Lung (tissue), 12 donors: Measurements from ENCODE around the gene CLDN19. TPM values are rescaled to one million over a fixed set of nuclear protein-coding genes. Genes with fewer than 3 reads are reported as not detected.

Experiments
- ATAC-seq: fragments of 200-7000 bp; cut with Tn5 transposase; one replicate; pipeline ENCODE4 v1.9.1; 2020; ENCODE audit warnings: moderate number of reproducible peaks; ENCODE audit not compliant: insufficient read depth, low FRiP score
- DNase-seq, 3 donors: peaks; one replicate each; pipeline ENCODE4 v3.0.0-alpha.2; 2013 to 2017
- H3K27ac ChIP-seq, 2 donors: one replicate each; pipeline ENCODE4 v1.5.1; 2013; ENCODE audit warnings: mild to moderate bottlenecking in 2 of 2, moderate library complexity in 2 of 2, control low read depth in 1 of 2, inconsistent platforms in 1 of 2, low read depth in 1 of 2, low read length in 1 of 2
- H3K27me3 ChIP-seq, 3 donors: one replicate each; pipeline ENCODE4 v1.5.1; 2013; ENCODE audit warnings: low read length in 2 of 3; ENCODE audit not compliant: control insufficient read depth in 3 of 3, insufficient read depth in 3 of 3
- H3K36me3 ChIP-seq, 4 donors: one replicate each; pipeline ENCODE4 v1.5.1; 2013; ENCODE audit warnings: low read length in 4 of 4, mild to moderate bottlenecking in 1 of 4, moderate library complexity in 1 of 4; ENCODE audit not compliant: control insufficient read depth in 4 of 4, insufficient read depth in 4 of 4
- H3K4me1 ChIP-seq, 5 donors: one replicate each; pipeline ENCODE4 v1.5.1; 2013; ENCODE audit warnings: low read length in 5 of 5, mild to moderate bottlenecking in 2 of 5, moderate library complexity in 1 of 5; ENCODE audit not compliant: control insufficient read depth in 5 of 5, insufficient read depth in 5 of 5
- H3K4me3 ChIP-seq: one replicate; pipeline ENCODE4 v1.5.1; 2013; ENCODE audit warnings: mild to moderate bottlenecking, control low read depth, moderate library complexity
- H3K9ac ChIP-seq, 2 donors: one replicate each; pipeline ENCODE4 v1.5.1; 2013; ENCODE audit warnings: low read length in 2 of 2, control low read depth in 1 of 2; ENCODE audit not compliant: insufficient read depth in 1 of 2
- H3K9me3 ChIP-seq, 4 donors: one replicate each; pipeline ENCODE4 v1.5.1; 2013; ENCODE audit warnings: low read length in 3 of 4, mild to moderate bottlenecking in 1 of 4, moderate library complexity in 1 of 4; ENCODE audit not compliant: control insufficient read depth in 4 of 4, insufficient read depth in 3 of 4
- CTCF ChIP-seq: IDR thresholded peaks from 2 replicates; pipeline ENCODE4 v1.5.1; 2012; ENCODE audit warnings: mild to moderate bottlenecking; ENCODE audit errors: control extremely low read depth, extremely low read depth
- WGBS, 2 donors: extraction: QIAGEN DNeasy Blood & Tissue Kit; methylation state at CpG; one replicate each; pipeline ENCODE4 v1.1.7; 2013; 5-methylcytosine and 5-hydroxymethylcytosine counted together
- polyA plus RNA-seq, 2 donors: library from polyadenylated mRNA; stranded (reverse); fragments of 200-250 nt; gene quantifications; one replicate each; pipeline ENCODE4 v1.2.1, GENCODE V29; 2013
- total RNA-seq, 2 donors: library from RNA; depleted of rRNA in 1 of 2; stranded (reverse); fragments of >200 nt in 1 of 2; gene quantifications; one replicate each; pipeline ENCODE4 v1.2.1, GENCODE V29; 2014 to 2021
- donor health status: control.
- donor health status: control.
- donor health status: Bipolar disorder and iron deficiency.
- donor health status: healthy.
- donor health status: DM: yes; HTN: yes; CAD: no.

The CLDN19 gene
- total and polyA plus RNA-seq, 4 donors, result 0.01 to 2.0 (median 0.04) TPM; not detected in 1

GRCh38 chr1:42690477-42691156 lies 49.4 kb downstream of the CLDN19 start:
- peaks cover 0 to 18% (median 2%) of the 10 kb centered on the region in 4 donors for H3K36me3 ChIP-seq
- no peaks in the 10 kb centered on the region for H3K27me3 ChIP-seq
- H3K9ac ChIP-seq, result no peak overlapping the region
- H3K27ac ChIP-seq, result no peak overlapping the region
- ATAC-seq (no peak), DNase-seq (no peak)
- H3K9me3 ChIP-seq, result no peaks in the 10 kb centered on the region
- H3K4me3 ChIP-seq, result no peak overlapping the region
- no peak for TF ChIP-seq CTCF
- 93 to 96% methylated on average over 1 of the region's 1 CpG for WGBS, 2 donors
- peaks cover 4 to 24% (median 10%) of the 10 kb centered on the region in 5 donors for H3K4me1 ChIP-seq

GRCh38 chr1:42689912-42690311 lies 50.1 kb downstream of the CLDN19 start:
- no peak for ATAC-seq
- Histone ChIP-seq H3K4me3 (no peak overlapping the region), H3K9ac (no peak overlapping the region), H3K36me3 (peaks cover 0 to 13% (median 3%) of the 10 kb centered on the region in 4 donors), H3K27ac (no peak overlapping the region), H3K27me3 (no peaks in the 10 kb centered on the region), H3K9me3 (no peaks in the 10 kb centered on the region), H3K4me1 (peaks cover 4 to 27% (median 10%) of the 10 kb centered on the region in 5 donors)
- WGBS, 2 donors, result 76 to 84% methylated on average over 3 of the region's 3 CpGs
- DNase-seq, result no peak
- TF ChIP-seq CTCF, result no peak

DNA sequence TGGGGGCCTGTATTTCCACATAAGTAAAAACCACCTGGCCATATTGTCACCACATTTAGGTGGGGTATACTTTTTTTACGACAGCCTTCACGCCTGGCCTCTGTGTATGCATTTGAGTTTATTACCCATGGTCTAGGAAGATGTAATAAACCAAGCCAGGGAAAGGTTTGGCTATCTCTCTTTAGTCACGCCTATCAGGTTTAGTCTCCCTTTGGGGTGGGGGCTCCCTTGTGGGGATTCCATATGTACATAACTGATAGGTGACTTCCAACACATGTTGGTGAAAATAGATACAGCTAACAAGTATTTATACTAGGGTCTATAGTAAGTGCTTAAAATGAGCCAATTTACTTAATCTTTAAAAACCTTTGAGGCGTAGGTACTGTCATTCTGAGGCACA lies 53.6 kb downstream of the CLDN19 start:
- Histone ChIP-seq H3K4me1 (peaks cover 4 to 36% (median 14%) of the 10 kb centered on the region in 5 donors), H3K4me3 (no peak overlapping the region), H3K9ac (no peak overlapping the region), H3K36me3 (peaks cover 0 to 14% (median 8%) of the 10 kb centered on the region in 4 donors), H3K9me3 (no peaks in the 10 kb centered on the region), H3K27ac (no peak overlapping the region), H3K27me3 (no peaks in the 10 kb centered on the region)
- no peak for DNase-seq
- ATAC-seq, result no peak
- no peak for TF ChIP-seq CTCF
- 89 to 90% methylated on average over 4 of the region's 4 CpGs for WGBS, 2 donors

GRCh38 chr1:42684139-42684538 lies 55.9 kb downstream of the CLDN19 start:
- TF ChIP-seq CTCF, result no peak
- ATAC-seq (no peak), DNase-seq (no peak)
- no peak overlapping the region for H3K4me3 ChIP-seq
- H3K27me3 ChIP-seq, result no peaks in the 10 kb centered on the region
- H3K36me3 ChIP-seq, result peaks cover 0 to 14% (median 8%) of the 10 kb centered on the region in 4 donors
- H3K9ac ChIP-seq, result no peak overlapping the region
- H3K4me1 ChIP-seq, result peaks cover 3 to 47% (median 25%) of the 10 kb centered on the region in 5 donors
- H3K9me3 ChIP-seq, result no peaks in the 10 kb centered on the region
- WGBS, 2 donors, result 52 to 62% methylated on average over 5 of the region's 5 CpGs
- H3K27ac ChIP-seq, result no peak overlapping the region
